Astrocyte (in vitro differentiated cells and primary cell): ENCODE data around the gene RAD17. TPM values are rescaled to one million over a fixed set of nuclear protein-coding genes. Genes with fewer than 3 reads are reported as not detected.
"Not testable (repeated sequence)": the region's sequence is repeated elsewhere in the genome, so short reads cannot be mapped to it uniquely, and the experiment has no call there.

Experiments
- DNase-seq: peaks from one replicate; pipeline ENCODE4 v3.0.0-alpha.2; 2010; ENCODE audit warnings: low read depth
- FAIRE-seq: peaks from 2 replicates; lab custom pipeline; 2011; peaks lifted over from hg19 to GRCh38; lab: Jason Lieb, UNC
- H2AFZ ChIP-seq: 2 replicates; pipeline ENCODE4 v1.6.0; 2012; ENCODE audit warnings: low read depth, low read length, inconsistent platforms
- H3K27ac ChIP-seq: 2 replicates; pipeline ENCODE4 v1.5.1; 2011; ENCODE audit warnings: low read depth, low read length, inconsistent platforms
- H3K27me3 ChIP-seq: 2 replicates; pipeline ENCODE4 v1.6.0; 2011; ENCODE audit warnings: low read length, inconsistent platforms; ENCODE audit not compliant: insufficient read depth
- H3K36me3 ChIP-seq: 2 replicates; pipeline ENCODE4 v1.5.1; 2011; ENCODE audit warnings: low read length, inconsistent platforms; ENCODE audit not compliant: insufficient read depth
- H3K4me1 ChIP-seq: 2 replicates; pipeline ENCODE4 v1.5.1; 2011; ENCODE audit warnings: low read length, inconsistent platforms; ENCODE audit not compliant: insufficient read depth
- H3K4me2 ChIP-seq: 2 replicates; pipeline ENCODE4 v1.6.0; 2012; ENCODE audit warnings: low read length, inconsistent platforms
- H3K4me3 ChIP-seq: 2 replicates; pipeline ENCODE4 v1.5.1; 2011; ENCODE audit warnings: low read depth, mild to moderate bottlenecking, low read length, inconsistent platforms; ENCODE audit not compliant: insufficient read depth
- H3K79me2 ChIP-seq: 2 replicates; pipeline ENCODE4 v1.6.0; 2012; ENCODE audit warnings: mild to moderate bottlenecking, low read length, inconsistent platforms; ENCODE audit not compliant: insufficient read depth
- H3K9ac ChIP-seq: 2 replicates; pipeline ENCODE4 v1.6.0; 2012; ENCODE audit warnings: mild to moderate bottlenecking, low read length, inconsistent platforms
- H3K9me3 ChIP-seq: 2 replicates; pipeline ENCODE4 v1.5.1; 2012; ENCODE audit warnings: low read depth, mild to moderate bottlenecking, low read length, inconsistent platforms; ENCODE audit not compliant: insufficient read depth
- H4K20me1 ChIP-seq: 2 replicates; pipeline ENCODE4 v1.6.0; 2012; ENCODE audit warnings: low read length, inconsistent platforms; ENCODE audit not compliant: insufficient read depth
- H3K27ac Mint-ChIP-seq: one replicate; pipeline ENCODE4 v1.8.0; 2021; ENCODE audit warnings: mild to moderate bottlenecking, mixed read lengths; ENCODE audit not compliant: unreplicated experiment
- H3K27me3 Mint-ChIP-seq: one replicate; pipeline ENCODE4 v1.8.0; 2021; ENCODE audit warnings: low read depth, mixed read lengths; ENCODE audit not compliant: unreplicated experiment
- H3K36me3 Mint-ChIP-seq: one replicate; pipeline ENCODE4 v1.8.0; 2021; ENCODE audit warnings: low read depth, mixed read lengths; ENCODE audit not compliant: unreplicated experiment
- H3K4me1 Mint-ChIP-seq: one replicate; pipeline ENCODE4 v1.8.0; 2021; ENCODE audit warnings: low read depth, mixed read lengths; ENCODE audit not compliant: unreplicated experiment
- H3K4me3 Mint-ChIP-seq: one replicate; pipeline ENCODE4 v1.8.0; 2021; ENCODE audit warnings: mild to moderate bottlenecking, moderate library complexity, mixed read lengths; ENCODE audit not compliant: unreplicated experiment
- H3K9me3 Mint-ChIP-seq: one replicate; pipeline ENCODE4 v1.8.0; 2021; ENCODE audit warnings: mild to moderate bottlenecking, mixed read lengths; ENCODE audit not compliant: unreplicated experiment
- CTCF ChIP-seq: IDR thresholded peaks from 2 replicates; pipeline ENCODE4 v1.5.1; 2011; ENCODE audit warnings: low read depth, mild to moderate bottlenecking, inconsistent platforms, low read length, moderate library complexity; ENCODE audit not compliant: insufficient read depth
- EZH2 ChIP-seq: IDR thresholded peaks from 2 replicates; pipeline ENCODE4 v1.6.1; 2012; ENCODE audit warnings: mild to moderate bottlenecking, low read length, inconsistent platforms; ENCODE audit not compliant: insufficient read depth
- total RNA-seq: library from RNA; stranded (reverse); gene quantifications from 2 replicates; pipeline ENCODE4 v1.2.1, GENCODE V29; 2021

RAD17 gene
- total RNA-seq, 1 donor from 2014 or later = 24.1 TPM

GRCh38 chr5:69329905-69330489 lies 39.6 kb upstream of the RAD17 start:
- Histone ChIP-seq H3K4me2 (no peak overlapping the region), H3K4me3 (no peak overlapping the region), H2AFZ (no peak overlapping the region), H3K9ac (no peak overlapping the region), H3K79me2 (no peaks in the 10 kb centered on the region), H4K20me1 (no peaks in the 10 kb centered on the region), H3K27ac (no peak overlapping the region), H3K4me1 (peaks cover 3% of the 10 kb centered on the region), H3K9me3 (no peaks in the 10 kb centered on the region), H3K36me3 (no peaks in the 10 kb centered on the region), H3K27me3 (no peaks in the 10 kb centered on the region)
- no peak for FAIRE-seq
- peaks cover 4% of the 10 kb centered on the region for H3K4me1 Mint-ChIP-seq
- DNase-seq = no peak
- TF ChIP-seq CTCF (no peak), EZH2 (no peak)
- H3K4me3 Mint-ChIP-seq = no peak overlapping the region
- H3K27ac Mint-ChIP-seq = no peak overlapping the region
- peaks cover 2% of the 10 kb centered on the region for H3K27me3 Mint-ChIP-seq
- H3K36me3 Mint-ChIP-seq = no peaks in the 10 kb centered on the region
- no peaks in the 10 kb centered on the region for H3K9me3 Mint-ChIP-seq

GRCh38 chr5:69331528-69332445 lies 37.8 kb upstream of the RAD17 start:
- TF ChIP-seq EZH2 = no peak
- TF ChIP-seq CTCF = no peak
- Histone ChIP-seq H3K9me3 (no peaks in the 10 kb centered on the region), H3K4me2 (peak overlapping the region; percentile 93), H3K4me3 (peak overlapping the region; percentile 65), H4K20me1 (no peaks in the 10 kb centered on the region), H2AFZ (peak overlapping the region; percentile 98), H3K9ac (peak overlapping the region; percentile 66), H3K27me3 (no peaks in the 10 kb centered on the region), H3K79me2 (no peaks in the 10 kb centered on the region), H3K36me3 (no peaks in the 10 kb centered on the region), H3K27ac (no peak overlapping the region), H3K4me1 (peaks cover 3% of the 10 kb centered on the region)
- H3K27me3 Mint-ChIP-seq = peaks cover 2% of the 10 kb centered on the region
- DNase-seq (no peak), FAIRE-seq (no peak)
- no peaks in the 10 kb centered on the region for H3K9me3 Mint-ChIP-seq
- H3K4me3 Mint-ChIP-seq = no peak overlapping the region
- H3K27ac Mint-ChIP-seq = no peak overlapping the region
- H3K4me1 Mint-ChIP-seq = peaks cover 4% of the 10 kb centered on the region
- no peaks in the 10 kb centered on the region for H3K36me3 Mint-ChIP-seq

GRCh38 chr5:69333668-69334315 lies 35.8 kb upstream of the RAD17 start:
- H3K4me3 Mint-ChIP-seq, H3K4me3 ChIP-seq, H3K27ac Mint-ChIP-seq, H3K4me1 Mint-ChIP-seq, H3K27me3 Mint-ChIP-seq, H3K36me3 ChIP-seq, DNase-seq, H3K4me1 ChIP-seq, H3K27ac ChIP-seq, H3K9ac ChIP-seq, H3K9me3 ChIP-seq, H3K36me3 Mint-ChIP-seq, FAIRE-seq, H3K79me2 ChIP-seq, H2AFZ ChIP-seq, H4K20me1 ChIP-seq, H3K4me2 ChIP-seq, H3K27me3 ChIP-seq, H3K9me3 Mint-ChIP-seq: not testable (repeated sequence)
